22Rv1 (cell line): ENCODE data around the gene GSTK1.

Source experiments
- CTCF ChIP-seq: fragments of 450-650 bp; IDR thresholded peaks from 2 replicates; pipeline ENCODE4 v1.5.1; 2017; ENCODE audit warnings: mild to moderate bottlenecking
- ZFX ChIP-seq: fragments of 450-650 bp; IDR thresholded peaks from 2 replicates; pipeline ENCODE4 v1.6.1; 2017; ENCODE audit warnings: antibody characterized with exemption, borderline replicate concordance

GRCh38 chr7:143235561-143235960, 27.7 kb upstream of the GSTK1 start:
- TF ChIP-seq CTCF, result no peak
- TF ChIP-seq ZFX, result no peak
